Measurements from ENCODE around the gene SLC34A3. TPM values are rescaled to one million over a fixed set of nuclear protein-coding genes. Genes with fewer than 3 reads are reported as not detected.
A peak's percentile ranks its signal among the peaks of the same experiment; 100 is the strongest.
"Not testable (repeated sequence)": the region's sequence is repeated elsewhere in the genome, so short reads cannot be mapped to it uniquely, and the experiment has no call there.

SLC34A3 gene
- polyA plus RNA-seq, 4 donors = 4.4 to 15.4 (median 8.9) TPM

GRCh38 chr9:137253717-137254623 is 23.3 kb downstream of the SLC34A3 start:
- DNase-seq (ENCODE audit: low read depth in 4 of 4, low spot score in 2 of 4) = no peak

DNA sequence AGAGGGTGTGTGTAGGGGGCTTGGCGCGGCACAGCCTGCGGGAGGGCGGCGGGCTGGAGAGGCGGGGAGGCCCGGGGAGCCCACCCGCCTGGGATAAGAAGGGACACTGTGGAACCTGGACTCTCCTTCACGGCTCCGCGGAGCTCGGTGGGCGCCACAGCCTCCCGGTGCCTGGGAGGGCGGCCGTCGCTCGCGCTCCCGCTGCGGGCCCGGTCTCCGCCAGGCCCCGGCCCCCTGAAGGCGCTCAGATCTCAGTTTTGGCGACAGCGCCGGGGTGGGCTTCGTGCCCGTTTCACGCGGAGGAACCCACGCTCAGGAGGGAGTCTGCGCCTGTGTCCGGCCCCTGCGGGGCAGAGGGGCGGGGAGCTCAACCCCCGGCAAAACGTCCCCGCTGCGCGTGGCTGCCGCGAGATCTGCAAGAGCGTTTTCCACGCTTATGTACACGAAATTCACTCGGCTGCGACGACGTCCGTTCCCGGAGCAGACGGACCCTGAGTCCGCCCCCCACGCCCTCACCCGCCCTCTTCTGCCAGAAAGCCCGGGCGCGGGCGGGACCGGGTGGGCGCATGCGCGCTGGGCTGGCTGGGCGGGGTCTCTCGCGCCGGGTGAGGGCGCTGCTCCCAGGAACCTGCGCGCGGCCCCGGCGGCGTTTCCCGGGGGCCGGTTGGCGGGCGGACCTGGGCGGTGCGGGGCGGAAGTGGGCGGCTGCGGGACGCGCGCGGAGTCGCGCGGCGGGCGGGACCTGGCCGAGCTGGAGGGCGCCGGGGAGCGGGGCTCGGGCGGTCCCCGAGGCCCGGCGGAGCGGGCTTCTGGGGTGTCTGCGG is 24.1 kb downstream of the SLC34A3 start, which contains the start of gene NELFB:
TSS of gene NELFB (plus strand) at position 704 of the 824 bp plus-strand sequence.
- DNase-seq (ENCODE audit: low read depth in 4 of 4, low spot score in 2 of 4) = peak; percentile 65 to 84 (median 79)

DNA sequence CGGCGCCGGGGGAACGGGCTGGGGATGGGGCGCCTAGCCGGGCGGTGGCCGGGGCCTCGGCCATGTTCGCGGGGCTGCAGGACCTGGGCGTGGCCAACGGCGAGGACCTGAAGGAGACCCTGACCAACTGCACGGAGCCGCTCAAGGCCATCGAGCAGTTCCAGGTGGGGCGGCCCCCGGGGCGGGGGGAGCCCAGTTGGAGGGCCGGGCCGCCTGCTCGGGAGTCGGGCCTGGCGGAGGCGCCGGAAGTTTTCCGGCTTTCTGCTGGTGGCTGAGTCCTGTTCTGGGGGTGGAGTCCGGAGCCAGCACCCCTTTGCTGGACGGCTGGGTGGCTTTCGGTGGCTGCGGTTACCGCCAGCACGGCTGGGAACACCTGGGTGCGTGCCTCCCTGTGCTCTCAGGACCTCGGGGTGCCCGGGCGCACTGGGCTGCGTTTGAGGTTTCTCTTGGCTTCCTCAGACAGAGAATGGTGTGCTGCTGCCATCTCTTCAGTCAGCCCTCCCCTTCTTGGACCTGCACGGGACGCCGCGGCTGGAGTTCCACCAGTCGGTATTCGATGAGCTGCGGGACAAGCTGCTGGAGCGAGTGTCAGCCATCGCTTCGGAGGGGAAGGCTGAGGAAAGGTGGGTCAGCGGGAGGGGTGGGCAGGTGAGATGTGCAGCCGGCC is 24.9 kb downstream of the SLC34A3 start:
- DNase-seq (ENCODE audit: low read depth in 4 of 4, low spot score in 2 of 4) = no peak

DNA sequence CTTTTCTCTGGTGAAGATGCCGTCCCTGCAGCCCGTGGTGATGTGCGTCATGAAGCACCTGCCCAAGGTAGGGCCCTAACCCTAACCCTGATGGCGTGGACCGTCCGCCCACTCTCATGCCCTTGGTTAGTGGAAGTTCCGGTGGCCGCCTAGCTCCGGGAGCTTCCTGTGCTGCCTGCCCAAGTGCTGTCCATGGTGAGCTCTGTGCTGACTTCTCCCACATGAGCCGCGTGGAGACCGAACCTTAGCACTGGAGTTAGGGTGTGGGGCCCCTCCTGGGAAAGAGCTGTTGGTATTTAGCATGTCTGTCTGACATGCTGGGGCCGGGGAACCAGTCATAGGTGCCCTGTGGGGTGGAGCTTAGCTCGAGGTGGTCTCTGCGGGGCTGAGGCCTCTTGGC is 25.7 kb downstream of the SLC34A3 start:
- no peak for DNase-seq (ENCODE audit: low read depth in 4 of 4, low spot score in 2 of 4)

- DNase-seq (ENCODE audit: low read depth in 4 of 4, low spot score in 2 of 4) = no peak
Measured at GRCh38 chr9:137256856-137257255, 26.2 kb downstream of the SLC34A3 start.

- DNase-seq (ENCODE audit: low read depth in 4 of 4, low spot score in 2 of 4) = not testable (repeated sequence)
Measured at GRCh38 chr9:137262173-137262908, 31.6 kb downstream of the SLC34A3 start.

GRCh38 chr9:137262909-137263285 is 32.2 kb downstream of the SLC34A3 start:
- no peak for DNase-seq (ENCODE audit: low read depth in 4 of 4, low spot score in 2 of 4)

DNA sequence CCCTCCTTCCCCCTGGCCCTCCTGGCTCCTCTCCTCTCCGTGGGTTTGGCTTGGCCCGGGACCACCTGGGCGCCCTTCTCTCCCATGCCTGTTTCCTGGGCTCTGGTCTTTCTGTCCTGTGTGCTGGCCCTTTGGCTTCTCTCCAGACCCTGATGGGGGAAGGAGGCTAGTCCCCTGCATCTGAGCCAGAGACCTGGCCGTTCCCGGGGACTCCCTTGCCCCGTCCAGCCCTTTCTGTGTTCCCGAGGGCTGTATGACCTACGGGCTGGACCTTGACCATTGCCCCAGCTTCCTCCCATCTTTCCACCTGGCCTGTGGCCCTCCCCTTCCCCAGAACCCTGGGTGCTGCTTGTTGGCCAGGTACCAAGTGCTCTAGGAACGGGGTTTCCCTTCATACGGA is 32.8 kb downstream of the SLC34A3 start:
- DNase-seq (ENCODE audit: low read depth in 4 of 4, low spot score in 2 of 4) = no peak

- DNase-seq (ENCODE audit: low read depth in 4 of 4, low spot score in 2 of 4) = no peak
Measured at GRCh38 chr9:137264067-137264466, 33.4 kb downstream of the SLC34A3 start.

GRCh38 chr9:137265496-137266161 is 34.9 kb downstream of the SLC34A3 start:
- DNase-seq (ENCODE audit: low read depth in 4 of 4, low spot score in 2 of 4) = no peak

- DNase-seq (ENCODE audit: low read depth in 4 of 4, low spot score in 2 of 4) = no peak
Measured at GRCh38 chr9:137266162-137266527, 35.4 kb downstream of the SLC34A3 start.

DNA sequence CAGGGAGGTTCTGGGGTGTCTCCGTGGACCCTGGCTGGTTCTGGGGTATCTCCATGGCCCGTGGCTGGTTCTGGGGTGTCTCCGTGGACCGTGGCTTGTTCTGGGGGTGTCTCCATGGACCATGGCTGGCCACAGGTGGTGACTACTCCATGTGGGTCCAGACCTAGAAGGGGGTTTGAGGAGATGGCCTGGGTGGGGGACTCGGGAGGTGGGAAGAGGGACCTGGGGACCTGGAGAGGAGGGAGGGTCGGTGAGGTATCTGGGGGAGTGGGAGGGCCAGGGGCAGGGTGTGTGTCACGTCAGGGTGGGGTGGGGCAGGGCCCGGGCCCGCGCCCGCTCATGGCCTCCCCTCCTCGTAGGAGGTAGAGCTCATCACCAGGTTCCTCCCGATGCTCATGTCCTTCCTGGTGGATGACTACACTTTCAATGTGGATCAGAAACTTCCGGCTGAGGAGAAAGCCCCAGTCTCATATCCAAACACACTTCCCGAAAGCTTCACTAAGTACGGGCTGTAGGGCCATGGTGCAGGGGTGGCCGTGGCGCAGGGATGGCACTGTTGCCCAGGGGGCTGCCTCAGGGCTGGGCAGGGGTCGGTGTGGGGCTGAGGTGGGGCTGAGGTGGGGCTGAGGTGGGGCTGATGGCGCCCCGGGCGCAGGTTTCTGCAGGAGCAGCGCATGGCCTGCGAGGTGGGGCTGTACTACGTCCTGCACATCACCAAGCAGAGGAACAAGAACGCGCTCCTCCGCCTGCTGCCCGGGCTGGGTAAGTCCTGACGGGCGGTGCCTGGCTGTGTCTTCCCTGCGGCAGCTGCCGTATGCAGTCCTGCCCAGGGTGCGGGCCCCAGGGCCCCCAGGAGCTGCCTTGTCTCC is 36.1 kb downstream of the SLC34A3 start:
- no peak for DNase-seq (ENCODE audit: low read depth in 4 of 4, low spot score in 2 of 4)

GRCh38 chr9:137267933-137268355 is 37.2 kb downstream of the SLC34A3 start:
- no peak for DNase-seq (ENCODE audit: low read depth in 4 of 4, low spot score in 2 of 4)

DNA sequence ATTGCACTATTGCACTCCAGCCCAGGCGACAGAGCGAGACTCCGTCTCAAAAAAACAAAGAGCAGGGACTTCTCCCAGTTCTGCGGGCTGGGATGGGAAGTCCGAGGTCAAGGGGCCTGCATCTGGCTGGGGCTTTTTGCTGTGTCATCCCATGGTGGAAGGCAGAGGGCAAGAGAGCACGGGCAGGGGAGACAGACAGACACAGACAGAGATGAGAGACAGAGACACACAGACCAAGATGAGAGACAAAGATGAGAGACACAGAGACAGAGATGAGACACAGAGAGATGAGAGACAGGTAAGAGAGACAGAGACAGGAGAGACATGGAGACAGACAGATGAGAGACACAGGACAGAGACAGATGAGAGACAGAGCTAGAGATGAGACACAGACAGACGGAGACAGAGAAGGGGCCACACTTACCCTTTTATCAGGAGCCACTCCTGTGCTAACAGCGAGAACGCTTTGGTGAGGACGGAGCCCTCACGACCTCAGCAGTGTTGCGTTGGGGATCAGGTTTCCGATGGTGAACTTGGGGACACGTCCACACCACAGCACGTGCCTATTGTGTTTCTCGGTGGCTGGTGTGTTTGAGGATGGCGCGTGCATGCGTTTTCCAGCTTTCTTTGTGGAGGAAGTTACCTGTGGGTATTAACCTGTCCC is 38.0 kb downstream of the SLC34A3 start:
- DNase-seq (ENCODE audit: low read depth in 4 of 4, low spot score in 2 of 4) = no peak

- no peak for DNase-seq (ENCODE audit: low read depth in 4 of 4, low spot score in 2 of 4)
Measured at GRCh38 chr9:137269231-137269772, 38.6 kb downstream of the SLC34A3 start.

DNA sequence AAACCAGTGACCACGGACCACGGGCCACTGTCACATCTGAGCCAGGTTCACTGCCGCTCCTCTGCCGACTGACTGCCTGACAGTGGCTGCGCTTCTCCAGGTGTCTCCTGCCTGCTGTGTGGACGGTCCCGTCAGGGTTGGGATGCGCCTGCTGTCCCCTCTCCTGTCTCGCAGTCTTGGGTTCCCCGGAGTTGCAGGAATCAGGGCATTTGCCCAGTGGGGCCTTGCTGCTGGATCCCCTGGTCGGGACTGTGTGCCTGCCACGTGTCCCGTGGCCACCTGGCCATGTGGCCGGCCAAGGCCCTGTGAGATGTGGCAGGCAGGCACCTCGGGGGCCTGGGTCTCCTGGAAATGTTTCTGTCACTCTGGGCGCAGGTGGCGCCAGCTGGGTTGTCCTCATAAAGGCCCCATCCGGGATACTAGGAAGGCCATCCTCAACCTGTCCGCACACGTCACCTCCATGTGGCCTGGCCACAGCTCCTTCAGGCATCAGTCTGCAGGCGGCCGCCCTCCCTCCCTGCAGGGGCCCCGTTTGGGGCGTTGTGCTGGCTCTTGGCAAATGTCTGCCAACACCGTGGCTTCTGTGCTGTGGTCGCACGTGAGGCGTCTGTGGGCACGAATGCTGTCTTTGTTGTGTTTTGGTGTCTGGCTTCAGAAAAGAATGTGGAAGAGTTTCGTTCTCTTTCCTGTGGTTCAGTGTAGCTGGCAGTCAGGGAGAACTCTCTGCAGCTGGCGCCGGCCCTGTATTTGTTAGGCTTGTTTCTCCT is 40.4 kb downstream of the SLC34A3 start:
- no peak for DNase-seq (ENCODE audit: low read depth in 4 of 4, low spot score in 2 of 4)

- DNase-seq (ENCODE audit: low read depth in 4 of 4, low spot score in 2 of 4) = no peak
Measured at GRCh38 chr9:137271696-137272076, 41.0 kb downstream of the SLC34A3 start.

Data from left renal cortex interstitium (tissue), 4 donors.